ENCODE data around the gene PRKN.

The PRKN gene

GRCh38 chr6:162220876-162221275, 506.7 kb downstream of the PRKN start:
- no peak for DNase-seq

GRCh38 chr6:162219266-162219665, 508.3 kb downstream of the PRKN start:
- DNase-seq, result no peak

- DNase-seq, result no peak
Observed at GRCh38 chr6:162217811-162218493, 509.6 kb downstream of the PRKN start.

- no peak for DNase-seq
Observed at GRCh38 chr6:162217058-162217457, 510.5 kb downstream of the PRKN start.

GRCh38 chr6:162211777-162212176, 515.8 kb downstream of the PRKN start:
- no peak for DNase-seq

GRCh38 chr6:162211022-162211421, 516.5 kb downstream of the PRKN start:
- no peak for DNase-seq

- DNase-seq, result no peak
Observed at GRCh38 chr6:162203287-162203686, 524.3 kb downstream of the PRKN start.

GRCh38 chr6:162200945-162201690, 526.4 kb downstream of the PRKN start:
- no peak for DNase-seq

GRCh38 chr6:162200041-162200440, 527.5 kb downstream of the PRKN start:
- no peak for DNase-seq

- DNase-seq, result no peak
Observed at GRCh38 chr6:162198925-162199324, 528.6 kb downstream of the PRKN start.

GRCh38 chr6:162198076-162198475, 529.5 kb downstream of the PRKN start:
- no peak for DNase-seq

- no peak for DNase-seq
Observed at GRCh38 chr6:162195441-162195840, 532.1 kb downstream of the PRKN start.

GRCh38 chr6:162190981-162191380, 536.6 kb downstream of the PRKN start:
- no peak for DNase-seq

GRCh38 chr6:162187168-162187935, 540.2 kb downstream of the PRKN start:
- no peak for DNase-seq

GRCh38 chr6:162184465-162184864, 543.1 kb downstream of the PRKN start:
- DNase-seq, result no peak

- no peak for DNase-seq
Observed at GRCh38 chr6:162181741-162182401, 545.7 kb downstream of the PRKN start.

GRCh38 chr6:162181111-162181510, 546.5 kb downstream of the PRKN start:
- no peak for DNase-seq

- DNase-seq, result no peak
Observed at GRCh38 chr6:162179196-162179951, 548.2 kb downstream of the PRKN start.

GRCh38 chr6:162178666-162179065, 548.9 kb downstream of the PRKN start:
- DNase-seq, result no peak

- no peak for DNase-seq
Observed at GRCh38 chr6:162178266-162178665, 549.3 kb downstream of the PRKN start.

- no peak for DNase-seq
Observed at GRCh38 chr6:162177746-162178145, 549.8 kb downstream of the PRKN start.

GRCh38 chr6:162173466-162173865, 554.1 kb downstream of the PRKN start:
- DNase-seq, result no peak
